Calu3 (cell line): Measurements from ENCODE around the gene PPP3CA. TPM values are rescaled to one million over a fixed set of nuclear protein-coding genes. Genes with fewer than 3 reads are reported as not detected.

Experiments used
- BruUV-seq: library from RNA; stranded (reverse); fragments of 400-500 nt; replicated peaks from 2 replicates; lab custom pipeline; 2021; lab: Mats Ljungman, UMichigan
- CTCF ChIA-PET: fragments of 300-600 bp; sonication (Branson Sonifier 250); formaldehyde crosslinking; loops from one replicate; lab custom pipeline; 2022; ENCODE audit warnings: antibody characterized with exemption; lab: Charles Lee
- DNase-seq: peaks from one replicate; pipeline ENCODE4 v3.0.0; 2022
- H3K27ac Mint-ChIP-seq: one replicate; pipeline ENCODE4 v1.8.0; 2022; ENCODE audit warnings: mixed read lengths; ENCODE audit not compliant: unreplicated experiment
- H3K27me3 Mint-ChIP-seq: one replicate; pipeline ENCODE4 v1.8.0; 2022; ENCODE audit warnings: mixed read lengths; ENCODE audit not compliant: unreplicated experiment
- H3K36me3 Mint-ChIP-seq: one replicate; pipeline ENCODE4 v1.8.0; 2022; ENCODE audit warnings: mild to moderate bottlenecking, moderate library complexity, mixed read lengths; ENCODE audit not compliant: insufficient read depth, unreplicated experiment
- H3K4me1 Mint-ChIP-seq: one replicate; pipeline ENCODE4 v1.8.0; 2022; ENCODE audit warnings: mild to moderate bottlenecking, low read depth, mixed read lengths; ENCODE audit not compliant: unreplicated experiment
- H3K4me3 Mint-ChIP-seq: one replicate; pipeline ENCODE4 v1.8.0; 2022; ENCODE audit warnings: mild to moderate bottlenecking, low read depth, moderate library complexity, mixed read lengths; ENCODE audit not compliant: unreplicated experiment
- H3K9me3 Mint-ChIP-seq: one replicate; pipeline ENCODE4 v1.8.0; 2022; ENCODE audit warnings: low read depth, mixed read lengths; ENCODE audit not compliant: unreplicated experiment
- CTCF ChIP-seq: fragments of 200-600 bp; IDR thresholded peaks from one replicate; pipeline ENCODE4 v1.8.0; 2022; ENCODE audit warnings: antibody characterized with exemption; ENCODE audit not compliant: unreplicated experiment
- intact Hi-C: fragments of 100-400 bp; cut with micrococcal nuclease; formaldehyde crosslinking; loops from one replicate; pipeline ENCODE4 v1.10.0; 2022; ENCODE audit not compliant: unreplicated experiment
- total RNA-seq: library from RNA; stranded (reverse); gene quantifications from 2 replicates; pipeline ENCODE4 v1.2.3, GENCODE V29; 2022

Gene PPP3CA
- total RNA-seq, 1 experiment from 2014 or later = 33.7 TPM

- no peak for TF ChIP-seq CTCF
- peaks cover 12% of the 10 kb centered on the region for H3K4me1 Mint-ChIP-seq
- no peaks in the 10 kb centered on the region for H3K27me3 Mint-ChIP-seq
- H3K4me3 Mint-ChIP-seq = no peak overlapping the region
- no peaks in the 10 kb centered on the region for H3K36me3 Mint-ChIP-seq
- H3K27ac Mint-ChIP-seq = no peak overlapping the region
- CTCF ChIA-PET = no interaction called here
- no peaks in the 10 kb centered on the region for H3K9me3 Mint-ChIP-seq
- intact Hi-C loops = no loop called here
- no peak for DNase-seq
- BruUV-seq = no TSS peak
These were observed 170.2 kb downstream of the PPP3CA start for GRCh38 chr4:101177154-101177553.

DNA sequence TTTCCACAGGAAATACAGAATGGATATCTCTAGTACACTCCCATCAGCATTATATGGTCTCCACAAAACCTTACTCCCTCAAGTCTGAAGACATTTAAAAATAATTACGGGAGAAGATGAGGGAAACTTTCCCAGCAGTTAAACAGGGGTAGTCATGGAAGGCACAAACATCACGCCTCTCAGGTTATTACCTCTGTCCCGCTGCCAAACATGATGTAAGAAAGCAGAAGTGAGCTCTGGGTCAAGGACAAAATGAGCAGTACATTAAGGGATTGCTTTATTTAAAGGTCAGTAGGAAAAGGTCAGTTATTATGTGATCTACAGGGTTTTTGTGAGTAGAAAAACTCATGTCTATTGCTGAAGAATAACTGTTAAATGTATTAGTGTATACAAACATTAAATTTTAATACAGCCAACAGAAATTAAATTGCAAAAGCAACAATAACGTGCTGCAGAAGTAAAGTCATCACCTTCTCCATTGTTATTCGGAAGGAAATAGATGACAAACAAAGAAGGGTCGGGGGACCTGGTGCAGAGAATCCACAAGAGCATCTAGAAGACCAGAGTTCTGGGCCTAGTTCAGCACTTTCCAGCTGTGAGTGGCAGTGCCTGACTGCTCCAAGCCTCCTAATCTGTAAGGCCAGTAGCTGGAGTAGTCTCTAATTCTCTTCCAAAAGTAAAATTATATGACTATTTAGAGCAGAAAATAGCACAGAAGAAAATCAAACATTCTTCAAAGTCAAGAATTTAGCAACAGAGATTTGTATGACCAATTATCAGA lies 171.2 kb downstream of the PPP3CA start:
- Mint-ChIP-seq H3K9me3 (no peaks in the 10 kb centered on the region), H3K4me1 (peaks cover 12% of the 10 kb centered on the region), H3K27ac (no peak overlapping the region), H3K27me3 (no peaks in the 10 kb centered on the region), H3K4me3 (no peak overlapping the region), H3K36me3 (no peaks in the 10 kb centered on the region)
- no TSS peak for BruUV-seq
- CTCF ChIA-PET = no interaction called here
- TF ChIP-seq CTCF = no peak
- DNase-seq = no peak
- intact Hi-C loops = no loop called here

DNA sequence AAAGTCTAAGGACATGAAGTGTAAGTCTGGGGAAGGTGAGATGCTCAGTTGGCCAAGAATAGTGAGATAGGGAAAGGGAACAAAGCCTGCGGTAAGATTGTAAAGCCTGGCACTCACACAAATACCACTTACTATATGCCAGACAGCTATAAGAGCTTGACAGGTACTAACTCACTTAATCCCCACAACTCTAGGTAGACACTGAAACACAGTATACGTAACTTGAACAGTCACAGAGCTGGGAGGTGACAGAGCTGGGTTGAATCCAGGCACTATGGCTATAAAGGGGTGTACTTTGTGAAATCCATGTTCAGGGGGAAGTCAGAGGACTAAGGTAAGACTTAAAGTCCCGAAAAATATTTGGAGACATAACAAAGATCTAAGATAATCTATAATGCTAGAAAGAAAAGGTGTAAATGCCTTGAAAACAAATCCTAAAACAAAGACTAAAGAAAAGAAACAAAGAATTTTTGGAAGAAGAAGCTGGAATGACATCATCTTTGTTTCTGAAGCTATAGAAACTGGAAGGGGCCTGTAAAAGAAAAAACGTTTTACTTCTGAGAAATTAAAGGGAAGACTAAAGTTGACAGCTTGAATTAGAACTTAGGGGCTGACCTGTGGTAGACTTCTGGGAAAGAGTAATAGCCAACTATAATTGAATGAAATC lies 172.5 kb downstream of the PPP3CA start:
- Mint-ChIP-seq H3K36me3 (no peaks in the 10 kb centered on the region), H3K27ac (no peak overlapping the region), H3K27me3 (no peaks in the 10 kb centered on the region), H3K9me3 (no peaks in the 10 kb centered on the region), H3K4me3 (no peak overlapping the region), H3K4me1 (peaks cover 12% of the 10 kb centered on the region)
- CTCF ChIA-PET = interaction anchor here (0.5 to 0.6 kb wide), 2 partner anchors 104 to 388 kb away, joined by 3 read pairs; no protein-coding TSS in a partner anchor
- no TSS peak for BruUV-seq
- DNase-seq = no peak
- intact Hi-C loops = loop anchor here (5.0 kb wide), 1 partner anchor 422 kb away; no protein-coding TSS in a partner anchor
- TF ChIP-seq CTCF = no peak

DNA sequence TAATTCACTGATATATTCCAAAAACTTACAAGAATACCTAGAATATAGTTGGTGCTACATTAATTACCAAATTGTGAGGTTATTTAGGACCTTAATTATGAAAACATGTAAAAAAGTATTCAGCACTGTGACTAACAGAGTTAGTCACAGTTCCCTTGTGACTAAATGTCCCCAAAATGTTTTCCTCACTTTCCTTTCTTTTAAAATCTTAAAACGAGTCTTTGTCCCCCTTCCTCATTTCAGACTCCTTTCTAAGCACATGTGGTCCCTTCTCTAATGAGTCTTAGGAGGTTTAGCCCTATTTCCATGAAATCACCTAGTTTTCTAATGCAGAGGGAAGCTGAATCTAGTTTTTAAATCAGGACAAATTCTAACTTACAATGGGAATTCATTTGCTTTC lies 175.0 kb downstream of the PPP3CA start:
- no peaks in the 10 kb centered on the region for H3K27me3 Mint-ChIP-seq
- intact Hi-C loops = loop anchor here (5.0 kb wide), 1 partner anchor 425 kb away; no protein-coding TSS in a partner anchor
- no TSS peak for BruUV-seq
- H3K4me3 Mint-ChIP-seq = no peak overlapping the region
- CTCF ChIA-PET = no interaction called here
- no peak for DNase-seq
- H3K27ac Mint-ChIP-seq = no peak overlapping the region
- H3K4me1 Mint-ChIP-seq = no peaks in the 10 kb centered on the region
- H3K36me3 Mint-ChIP-seq = no peaks in the 10 kb centered on the region
- no peaks in the 10 kb centered on the region for H3K9me3 Mint-ChIP-seq
- no peak for TF ChIP-seq CTCF
